COR-L47 (cell line): ENCODE measurements around the gene BEX1.
A peak's percentile ranks its signal among the peaks of the same experiment; 100 is the strongest.
"Not testable (repeated sequence)": the region's sequence is repeated elsewhere in the genome, so short reads cannot be mapped to it uniquely, and the experiment has no call there.

Source experiments
- DNase-seq: peaks from one replicate; lab custom pipeline; 2025; lab: John Stamatoyannopoulos, UW

The BEX1 gene

GRCh38 chrX:103063918-103064434, at the start of gene BEX1:
TSS of gene BEX1 (minus strand) at chrX:103064171. CDS start at chrX:103063274, 897 bp downstream.
- peak; percentile 91 for DNase-seq

DNA sequence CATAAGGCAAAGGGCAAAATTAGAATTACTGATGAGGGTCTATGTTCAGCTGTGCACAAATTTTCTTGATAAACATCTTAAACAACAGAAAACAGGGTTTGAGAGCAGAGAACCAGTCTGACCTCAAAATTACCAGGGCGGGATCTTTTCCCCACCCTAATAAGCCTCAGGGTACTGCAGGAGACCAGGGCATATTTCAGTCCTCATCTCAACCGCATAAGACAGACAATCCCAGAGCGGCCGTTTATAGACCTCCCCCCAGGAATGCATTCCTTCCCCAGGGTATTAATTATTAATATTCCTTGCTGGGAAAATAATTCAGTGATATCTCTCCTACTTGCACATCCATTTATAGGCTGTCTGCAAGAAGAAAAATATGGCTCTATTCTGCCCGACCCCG, 45.5 kb upstream of the BEX1 start:
- not testable (repeated sequence) for DNase-seq

- no peak for DNase-seq
These were observed 43.9 kb upstream of the BEX1 start for GRCh38 chrX:103107836-103108235.

DNA sequence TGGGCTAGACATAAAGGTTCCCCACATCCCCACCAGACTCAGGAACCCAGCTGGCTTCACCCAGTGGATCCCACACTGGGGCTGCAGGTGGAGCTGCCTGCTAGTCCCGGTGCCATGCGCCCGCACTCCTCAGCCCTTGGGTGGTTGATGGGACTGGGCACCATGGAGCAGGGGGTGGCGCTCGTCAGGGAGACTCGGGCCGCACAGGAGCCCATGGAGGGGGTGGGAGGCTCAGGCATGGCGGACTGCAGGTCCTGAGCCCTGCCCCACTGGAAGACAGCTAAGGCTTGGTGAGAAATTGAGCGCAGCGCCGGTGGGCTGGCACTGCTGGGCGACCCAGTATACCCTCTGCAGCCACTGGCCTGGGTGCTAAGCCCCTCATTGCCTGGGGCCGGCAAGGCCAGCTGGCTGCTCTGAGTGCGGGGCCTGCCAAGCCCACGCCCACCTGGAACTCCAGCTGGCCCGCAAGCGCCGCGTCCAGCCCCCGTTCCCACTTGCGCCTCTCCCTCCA, 43.3 kb upstream of the BEX1 start:
- not testable (repeated sequence) for DNase-seq

- DNase-seq: not testable (repeated sequence)
These were observed 40.4 kb upstream of the BEX1 start for GRCh38 chrX:103104370-103104769.

- DNase-seq: not testable (repeated sequence)
These were observed 39.9 kb upstream of the BEX1 start for GRCh38 chrX:103103866-103104265.

DNA sequence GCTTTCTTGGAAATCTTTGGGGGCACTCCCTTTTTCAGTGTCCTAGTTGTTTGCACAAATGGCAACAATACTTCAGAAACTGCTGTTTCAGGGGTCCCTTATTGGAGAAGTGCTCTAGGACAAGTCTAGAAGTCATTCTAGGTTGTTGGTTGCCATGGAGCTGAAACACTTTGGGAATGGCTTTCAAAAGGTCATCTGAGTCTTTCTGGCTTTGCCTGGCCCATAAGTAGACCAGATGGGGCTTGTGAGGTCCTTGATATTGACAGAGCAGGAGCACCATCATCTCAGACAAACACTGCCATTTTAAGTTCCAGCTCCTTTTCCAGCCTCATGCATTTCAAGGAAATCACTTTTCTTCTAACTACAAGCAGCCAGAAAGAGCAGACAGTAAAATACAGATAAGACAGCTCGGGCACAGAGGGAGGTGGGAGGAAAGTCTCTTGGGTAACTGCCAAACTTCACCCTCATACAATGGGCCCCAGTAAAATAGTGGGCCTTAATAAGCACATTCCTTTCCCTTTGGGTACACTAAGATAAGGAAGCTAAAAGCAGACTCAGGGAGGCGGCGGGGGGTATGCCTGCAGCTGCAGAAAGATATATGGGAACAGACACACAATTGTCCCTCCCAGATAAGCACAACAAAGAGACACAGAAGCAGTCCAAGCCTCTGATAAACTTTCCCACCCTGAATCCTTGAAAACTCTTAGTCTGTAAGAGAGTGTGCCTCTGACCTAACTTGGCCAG, 37.5 kb upstream of the BEX1 start:
- no peak for DNase-seq

GRCh38 chrX:103100484-103100883, 36.5 kb upstream of the BEX1 start:
- no peak for DNase-seq

- DNase-seq: no peak
These were observed 35.7 kb upstream of the BEX1 start for GRCh38 chrX:103099691-103100090.

DNA sequence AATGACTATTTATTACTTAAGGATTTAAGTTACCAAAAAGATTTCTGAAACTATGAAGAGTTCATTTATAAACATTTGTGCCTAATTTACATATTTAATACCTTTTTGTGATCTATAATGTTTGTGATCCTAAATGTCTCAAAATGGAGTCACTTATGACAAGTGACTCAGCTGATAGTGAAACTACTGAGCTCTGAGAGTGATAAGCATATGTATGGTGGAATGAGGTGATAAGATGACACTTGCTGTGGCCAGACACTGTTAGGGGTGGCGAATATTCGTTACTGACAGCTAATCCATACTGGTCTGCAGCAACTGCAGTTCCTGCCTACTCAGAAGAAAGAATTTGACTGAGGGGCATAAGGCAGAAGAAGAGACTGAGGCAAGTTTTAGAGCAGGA, 34.5 kb upstream of the BEX1 start:
- DNase-seq: no peak

GRCh38 chrX:103092942-103093341, 29.0 kb upstream of the BEX1 start, which contains the start of gene NXF3:
TSS of gene NXF3 (minus strand) at chrX:103093143. CDS start at chrX:103093023, 120 bp downstream.
- no peak for DNase-seq

- no peak for DNase-seq
These were observed 17.1 kb upstream of the BEX1 start for GRCh38 chrX:103081051-103081450.

GRCh38 chrX:103073467-103073866, 9.5 kb upstream of the BEX1 start:
- no peak for DNase-seq

- no peak for DNase-seq
These were observed 2.6 kb upstream of the BEX1 start for GRCh38 chrX:103066606-103067005.

- peak; percentile 41 for DNase-seq
These were observed 653 bp downstream of the BEX1 start for GRCh38 chrX:103063191-103063845.

DNA sequence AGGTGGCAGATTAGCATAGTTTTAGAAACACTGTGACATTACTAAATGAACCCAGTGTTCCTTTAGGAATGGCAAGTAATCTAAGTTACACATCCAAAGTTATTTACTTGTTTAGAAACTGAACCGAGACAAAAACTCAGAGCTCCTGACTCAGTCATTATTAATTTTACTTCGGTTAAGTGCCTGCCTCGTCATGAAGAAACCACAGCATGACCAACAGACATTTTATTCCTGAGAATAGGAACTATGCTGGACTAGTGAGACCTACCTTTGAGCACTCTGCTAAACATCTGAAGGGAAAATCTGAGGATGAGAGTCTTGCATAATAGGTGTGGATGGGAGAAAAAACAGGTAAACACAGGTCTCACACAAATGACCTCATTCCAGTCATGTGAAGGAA, 2.5 kb downstream of the BEX1 start:
- DNase-seq: no peak

DNA sequence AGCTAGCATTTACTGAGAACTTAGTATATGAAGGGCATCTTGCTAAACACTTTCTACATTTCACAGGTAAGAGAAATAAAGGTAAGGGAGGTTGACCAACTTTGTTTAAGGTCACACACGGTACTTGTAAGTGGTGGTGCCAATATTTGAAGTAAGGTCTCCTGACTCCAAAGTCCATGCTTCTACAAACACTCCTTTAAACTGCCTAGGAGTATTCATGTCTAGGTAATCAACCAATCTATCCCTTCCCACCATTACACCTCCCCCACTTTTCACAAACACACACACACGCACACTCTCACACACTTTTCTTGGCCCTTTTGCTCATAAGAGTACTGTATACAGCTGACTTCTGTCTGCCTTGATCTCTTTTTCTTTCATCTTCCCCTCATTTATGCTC, 7.1 kb downstream of the BEX1 start:
- DNase-seq: no peak

DNA sequence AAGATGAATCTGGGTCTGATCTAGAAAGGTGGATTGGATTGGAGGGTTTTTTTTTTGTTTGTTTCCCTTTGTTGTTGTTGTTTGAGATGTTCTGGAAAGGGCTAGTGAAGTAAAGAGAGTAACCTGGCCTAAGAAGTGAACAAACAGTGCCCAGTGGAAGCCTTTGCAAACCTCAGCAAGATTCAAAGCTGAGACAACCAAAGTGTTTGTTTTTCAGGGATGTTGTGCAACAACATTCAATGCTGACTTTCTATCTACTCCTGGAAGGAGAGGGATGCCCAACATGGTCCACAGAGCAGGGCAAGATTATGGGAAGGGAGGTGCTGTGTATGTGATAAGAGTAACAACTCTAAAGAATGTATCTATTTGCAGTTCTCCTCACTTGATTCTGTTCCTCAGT, 11.3 kb downstream of the BEX1 start:
- no peak for DNase-seq

- no peak for DNase-seq
These were observed 12.6 kb downstream of the BEX1 start for GRCh38 chrX:103051260-103051789.

- DNase-seq: not testable (repeated sequence)
These were observed 30.6 kb downstream of the BEX1 start for GRCh38 chrX:103033371-103033770.

GRCh38 chrX:103017542-103017941, 46.4 kb downstream of the BEX1 start:
- no peak for DNase-seq

- DNase-seq: no peak
These were observed 51.0 kb downstream of the BEX1 start for GRCh38 chrX:103012945-103013344.
